T47D (cell line): ENCODE data around the gene PRM3.

Experiments used
- DNase-seq, 2 experiments: peaks; one replicate each; pipeline versions ENCODE4 v3.0.0 to v3.0.0-alpha.2; 2011 to 2012; ENCODE audit warnings: low read depth in 1 of 2, low spot score in 1 of 2
- JUND ChIP-seq: IDR thresholded peaks from 2 replicates; pipeline ENCODE4 v1.6.1; 2012; ENCODE audit warnings: low read depth
- in situ Hi-C: cut with HindIII; loops from 2 replicates; pipeline ENCODE4 v1.10.0; 2016; ENCODE audit warnings: low sequenced_read_pairs, low pct_unique_long_range_greater_than_20kb

The PRM3 gene, protein sequence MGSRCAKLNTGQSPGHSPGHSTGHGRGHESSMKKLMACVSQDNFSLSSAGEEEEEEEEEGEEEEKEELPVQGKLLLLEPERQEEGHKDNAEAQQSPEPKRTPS

GRCh38 chr16:11272921-11273720 lies at the start of gene PRM3:
TSS of gene PRM3 (minus strand) at chr16:11273629. CDS start at chr16:11273595, 34 bp downstream.
- no peak for TF ChIP-seq JUND
- DNase-seq: no peak
- in situ Hi-C loops: no loop called here

GRCh38 chr16:11322823-11323222 lies 49.4 kb upstream of the PRM3 start:
- TF ChIP-seq JUND: no peak
- DNase-seq: no peak
- in situ Hi-C loops: no loop called here

GRCh38 chr16:11321662-11322061 lies 48.2 kb upstream of the PRM3 start:
- DNase-seq: no peak
- no peak for TF ChIP-seq JUND
- in situ Hi-C loops: no loop called here

GRCh38 chr16:11320170-11320569 lies 46.7 kb upstream of the PRM3 start:
- no peak for TF ChIP-seq JUND
- in situ Hi-C loops: no loop called here
- DNase-seq: peak in 1 of 2 experiments; percentile 42

GRCh38 chr16:11319529-11320146 lies 46.2 kb upstream of the PRM3 start:
- peak in 1 of 2 experiments; percentile 51 for DNase-seq
- in situ Hi-C loops: no loop called here
- TF ChIP-seq JUND: no peak

DNA sequence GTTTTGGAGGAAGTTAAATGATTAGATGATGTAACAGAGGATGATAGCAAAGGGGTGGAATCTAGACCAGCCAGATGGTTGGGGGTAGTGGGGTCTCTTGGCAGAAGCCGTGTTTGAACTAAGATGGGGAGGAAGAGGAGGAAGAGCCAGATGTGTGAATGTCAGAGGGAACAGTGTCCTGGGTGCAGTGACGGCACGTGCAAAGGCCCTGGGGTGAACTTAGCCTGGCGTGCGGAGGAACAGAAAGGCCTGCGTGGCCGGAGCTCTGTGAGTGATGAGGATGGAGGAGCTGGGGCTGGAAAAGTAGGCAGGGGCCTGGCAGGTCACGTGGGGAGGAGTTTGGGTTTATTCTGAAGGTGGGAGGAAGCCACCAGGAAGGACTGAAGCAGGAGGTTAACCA lies 45.4 kb upstream of the PRM3 start:
- no peak for TF ChIP-seq JUND
- no peak for DNase-seq
- in situ Hi-C loops: no loop called here

- no peak for TF ChIP-seq JUND
- DNase-seq: no peak
- in situ Hi-C loops: no loop called here
These were observed 43.0 kb upstream of the PRM3 start for GRCh38 chr16:11316331-11317015.

DNA sequence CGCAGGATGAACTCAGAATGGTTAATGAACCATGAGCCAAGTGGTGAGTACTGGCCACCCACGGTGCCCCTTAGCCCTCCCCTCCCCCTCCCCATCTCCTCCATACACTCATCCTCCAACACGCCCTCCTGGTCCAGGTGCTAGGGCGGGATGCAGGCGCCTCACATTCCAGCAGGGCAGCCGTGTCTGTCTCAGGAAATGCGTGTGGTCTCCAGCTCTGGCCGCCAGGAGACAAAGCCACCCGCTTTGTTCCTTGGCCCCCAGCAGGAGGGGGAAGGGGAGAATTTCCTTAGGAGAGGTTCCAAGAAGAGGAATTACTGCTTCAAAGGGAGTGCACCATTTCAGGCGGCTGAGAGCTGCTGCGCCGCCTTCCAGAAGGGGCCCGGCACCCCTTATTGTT lies 42.1 kb upstream of the PRM3 start:
- TF ChIP-seq JUND: no peak
- in situ Hi-C loops: no loop called here
- DNase-seq: no peak

GRCh38 chr16:11314309-11314894 lies 41.0 kb upstream of the PRM3 start:
- no peak for DNase-seq
- in situ Hi-C loops: no loop called here
- TF ChIP-seq JUND: no peak

DNA sequence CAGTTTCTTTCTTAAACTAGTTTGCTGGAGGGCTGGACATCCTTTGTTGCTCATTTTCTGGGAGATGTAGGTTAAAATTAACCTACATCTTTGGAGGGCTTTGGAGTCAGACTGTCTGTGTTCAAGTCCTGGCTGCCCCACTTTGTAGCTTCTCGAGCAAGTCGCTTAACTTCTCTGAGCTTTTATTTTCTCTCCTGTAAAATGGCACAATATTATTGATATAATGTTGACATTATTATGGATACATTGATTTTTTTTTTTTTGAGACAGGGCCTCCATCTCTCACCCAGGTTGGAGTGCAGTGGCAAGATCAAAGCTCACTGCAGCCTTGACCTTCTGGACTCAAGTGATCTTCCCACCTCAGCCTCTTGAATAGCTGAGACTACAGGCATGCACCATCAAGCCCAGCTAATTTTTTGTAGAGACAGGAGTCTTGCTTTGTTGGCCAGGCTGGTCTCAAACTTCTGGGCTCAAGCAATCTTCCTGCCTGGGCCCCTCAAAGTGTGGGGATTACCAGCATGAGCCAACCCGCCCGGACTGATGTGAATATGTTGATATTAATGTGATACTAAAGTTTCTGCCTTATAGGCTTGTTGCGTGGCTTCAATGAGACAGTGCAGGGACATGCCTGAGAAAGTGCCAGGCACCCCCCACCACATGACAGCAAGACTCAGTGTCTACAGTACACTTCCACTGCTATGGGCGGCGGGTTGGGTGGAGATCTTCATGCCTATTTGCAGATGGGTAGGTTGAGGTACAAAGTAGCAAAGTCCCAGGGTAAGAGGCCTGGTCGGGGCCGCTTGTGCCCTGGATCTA lies 40.3 kb upstream of the PRM3 start:
- no peak for DNase-seq
- in situ Hi-C loops: no loop called here
- no peak for TF ChIP-seq JUND

- TF ChIP-seq JUND: no peak
- in situ Hi-C loops: no loop called here
- DNase-seq: peak; percentile 60 to 81
These were observed 39.5 kb upstream of the PRM3 start for GRCh38 chr16:11312718-11313492.
